Measurements from ENCODE around the gene DMBX1.

Gene DMBX1

GRCh38 chr1:46476673-46477072 is 13.0 kb upstream of the DMBX1 start:
- Histone ChIP-seq H3K36me3 (ENCODE audit: control insufficient read depth, low read length) (no peaks in the 10 kb centered on the region), H3K27me3 (ENCODE audit: control insufficient read depth, low read length) (no peaks in the 10 kb centered on the region), H3K4me2 (ENCODE audit: low read length) (peak overlapping the region; percentile 2; the same call in 1 of the 2 replicates), H3K9me2 (replicated peaks; ENCODE audit: control insufficient read depth, low read length) (no peaks in the 10 kb centered on the region), H3K27ac (ENCODE audit: low read depth, low read length) (no peak overlapping the region), H3K4me1 (ENCODE audit: control insufficient read depth, low read length) (peaks cover 17% of the 10 kb centered on the region), H3F3A (ENCODE audit: control insufficient read depth, insufficient read depth) (no peaks in the 10 kb centered on the region), H3K9me3 (ENCODE audit: control insufficient read depth, insufficient read depth, low read length) (no peaks in the 10 kb centered on the region), H4K20me1 (ENCODE audit: control insufficient read depth, insufficient read depth, low read depth, low read length) (no peaks in the 10 kb centered on the region), H3K79me2 (ENCODE audit: control insufficient read depth, low read length) (no peaks in the 10 kb centered on the region), H3K4me3 (ENCODE audit: low read length) (no peak overlapping the region)
- TF ChIP-seq CTCF (IDR thresholded peaks at IDR 0.05; ENCODE audit: low read depth, low read length, poor library complexity, severe bottlenecking) (no peak), EZH2phosphoT487 (IDR thresholded peaks at IDR 0.05; ENCODE audit: borderline replicate concordance, low read length) (no peak)

DNA sequence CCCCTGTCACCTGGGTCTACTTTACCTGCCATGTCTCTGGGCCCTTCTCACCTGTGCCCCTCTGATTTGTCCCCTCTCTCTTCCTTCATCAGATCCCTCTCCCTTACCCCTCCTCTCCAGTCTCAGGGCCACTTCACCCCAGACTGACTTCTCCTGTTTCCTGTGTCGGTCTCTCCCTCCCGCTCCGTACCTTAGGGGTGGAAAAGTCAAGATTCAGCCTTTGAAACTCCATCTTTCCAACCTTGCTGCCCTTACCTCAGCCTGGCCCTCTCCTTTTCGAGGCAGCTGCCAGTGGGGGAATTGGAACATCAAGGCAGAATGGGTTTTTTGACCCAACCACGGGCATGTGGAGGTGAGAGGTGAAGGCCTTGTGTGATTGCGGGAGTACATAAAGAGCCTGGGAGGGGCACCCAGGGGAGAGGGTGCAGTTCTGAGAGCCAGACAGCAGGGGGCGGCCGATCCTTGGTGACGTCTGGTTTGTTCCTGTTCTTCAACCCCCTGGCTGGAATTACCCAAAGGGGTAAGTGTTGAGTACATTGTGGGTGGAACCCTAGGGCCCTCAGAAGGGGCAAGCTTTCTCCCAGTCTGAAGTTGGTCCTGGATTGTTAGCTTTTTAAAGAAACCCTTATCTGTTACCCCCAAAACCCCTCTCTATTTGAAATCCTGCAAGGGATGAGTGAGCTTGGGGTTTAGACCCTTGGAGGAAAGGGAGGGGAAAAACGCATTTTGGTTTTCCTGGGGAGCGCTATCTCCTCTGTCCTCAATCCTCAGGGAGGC is 12.3 kb upstream of the DMBX1 start:
- H3K4me3 ChIP-seq (ENCODE audit: low read length) = no peak overlapping the region
- H3K4me1 ChIP-seq (ENCODE audit: control insufficient read depth, low read length) = peaks cover 17% of the 10 kb centered on the region
- no peaks in the 10 kb centered on the region for H3F3A ChIP-seq (ENCODE audit: control insufficient read depth, insufficient read depth)
- no peak overlapping the region for H3K27ac ChIP-seq (ENCODE audit: low read depth, low read length)
- TF ChIP-seq CTCF (IDR thresholded peaks at IDR 0.05; ENCODE audit: low read depth, low read length, poor library complexity, severe bottlenecking) = peak; percentile 90
- no peak for TF ChIP-seq EZH2phosphoT487 (IDR thresholded peaks at IDR 0.05; ENCODE audit: borderline replicate concordance, low read length)
- H3K4me2 ChIP-seq (ENCODE audit: low read length) = no peak overlapping the region
- no peaks in the 10 kb centered on the region for H3K9me3 ChIP-seq (ENCODE audit: control insufficient read depth, insufficient read depth, low read length)
- no peaks in the 10 kb centered on the region for H3K36me3 ChIP-seq (ENCODE audit: control insufficient read depth, low read length)
- no peaks in the 10 kb centered on the region for H4K20me1 ChIP-seq (ENCODE audit: control insufficient read depth, insufficient read depth, low read depth, low read length)
- no peaks in the 10 kb centered on the region for H3K27me3 ChIP-seq (ENCODE audit: control insufficient read depth, low read length)
- no peaks in the 10 kb centered on the region for H3K9me2 ChIP-seq (replicated peaks; ENCODE audit: control insufficient read depth, low read length)
- no peaks in the 10 kb centered on the region for H3K79me2 ChIP-seq (ENCODE audit: control insufficient read depth, low read length)

DNA sequence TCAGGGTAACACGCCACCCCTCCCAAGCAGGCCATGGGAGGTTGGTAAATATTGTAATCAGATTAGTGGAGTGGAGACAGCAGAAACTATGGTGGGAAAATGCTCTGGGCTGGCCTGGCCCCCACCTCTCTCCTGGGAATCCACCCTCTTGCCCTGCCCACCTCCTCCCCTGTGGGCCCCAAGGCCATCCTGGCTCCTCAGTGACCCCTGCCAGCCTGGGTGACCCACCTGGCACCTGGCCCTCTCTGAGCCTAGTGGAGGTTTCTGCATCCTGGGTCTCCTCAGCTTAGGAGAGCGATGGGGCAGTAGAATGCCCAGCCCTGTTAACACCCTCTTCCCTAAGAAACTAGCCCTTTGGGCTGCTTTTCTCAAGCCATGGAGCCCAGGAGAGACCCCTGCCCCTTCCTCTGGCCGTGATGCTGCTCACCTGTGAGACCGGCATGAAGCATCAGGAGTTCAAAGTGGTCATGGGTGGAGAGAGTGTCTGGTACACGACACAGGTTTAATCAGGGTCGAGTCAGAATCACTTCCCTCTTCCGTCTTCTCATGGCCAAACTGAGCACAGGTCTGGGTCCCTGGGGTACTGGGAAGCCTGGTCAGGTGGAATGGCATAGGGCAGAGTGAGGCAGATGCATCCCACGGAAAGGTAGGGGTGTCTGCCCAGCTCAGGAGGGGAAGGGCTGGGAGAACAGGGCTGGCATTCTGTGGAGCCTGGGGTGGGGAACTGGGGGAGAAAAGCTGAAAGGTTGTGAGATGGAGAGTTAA is 10.7 kb upstream of the DMBX1 start:
- Histone ChIP-seq H3K9me3 (ENCODE audit: control insufficient read depth, insufficient read depth, low read length) (no peaks in the 10 kb centered on the region), H3K9me2 (replicated peaks; ENCODE audit: control insufficient read depth, low read length) (no peaks in the 10 kb centered on the region), H3K79me2 (ENCODE audit: control insufficient read depth, low read length) (no peaks in the 10 kb centered on the region), H3K4me1 (ENCODE audit: control insufficient read depth, low read length) (peaks cover 17% of the 10 kb centered on the region), H4K20me1 (ENCODE audit: control insufficient read depth, insufficient read depth, low read depth, low read length) (no peaks in the 10 kb centered on the region), H3K36me3 (ENCODE audit: control insufficient read depth, low read length) (no peaks in the 10 kb centered on the region), H3K27me3 (ENCODE audit: control insufficient read depth, low read length) (no peaks in the 10 kb centered on the region; the same call in 1 of the 2 replicates), H3K4me2 (ENCODE audit: low read length) (no peak overlapping the region), H3K27ac (ENCODE audit: low read depth, low read length) (no peak overlapping the region), H3K4me3 (ENCODE audit: low read length) (no peak overlapping the region), H3F3A (ENCODE audit: control insufficient read depth, insufficient read depth) (no peaks in the 10 kb centered on the region)
- TF ChIP-seq CTCF (IDR thresholded peaks at IDR 0.05; ENCODE audit: low read depth, low read length, poor library complexity, severe bottlenecking) = no peak
- no peak for TF ChIP-seq EZH2phosphoT487 (IDR thresholded peaks at IDR 0.05; ENCODE audit: borderline replicate concordance, low read length)
